SK-N-SH (cell line): Measurements from ENCODE around the gene S100A7. TPM values are rescaled to one million over a fixed set of nuclear protein-coding genes. Genes with fewer than 3 reads are reported as not detected.

Source experiments
- CTCF ChIA-PET: fragments of 300-600, 350-600 bp; formaldehyde crosslinking; extraction: SDS; loops from one replicate; lab custom pipeline; 2021; lab: Yijun Ruan, JAX
- POLR2A ChIA-PET: fragments of 350-600 bp; sonication (Branson Sonifier 250); formaldehyde crosslinking; extraction: SDS; loops from one replicate; lab custom pipeline; 2020; ENCODE audit warnings: antibody characterized with exemption, inconsistent platforms; lab: Yijun Ruan, JAX
- DNase-seq: peaks from one replicate; pipeline ENCODE4 v3.0.0; 2012
- H2AFZ ChIP-seq: fragments of 200-600 bp; sonication (generic); 2 replicates; pipeline ENCODE4 v1.8.1; 2016; ENCODE audit warnings: antibody characterized with exemption, mild to moderate bottlenecking, low read depth
- H3F3A ChIP-seq: fragments of 200-600 bp; sonication (generic); replicated peaks from 2 replicates; pipeline ENCODE3; 2016; ENCODE audit warnings: antibody characterized with exemption, mild to moderate bottlenecking; ENCODE audit not compliant: insufficient read depth
- H3K27ac ChIP-seq, 2 experiments: fragments of 200-500 bp in 1 of 2; fragments of 200-600 bp in 1 of 2; sonication (Bioruptor generic) in 1 of 2; sonication (generic), shearing (Covaris generic) in 1 of 2; 2 replicates each; pipeline versions ENCODE4 v1.5.1 to v1.6.1; 2014 to 2016; ENCODE audit warnings: low read depth in 2 of 2, inconsistent platforms in 1 of 2, low read length in 1 of 2, mild to moderate bottlenecking in 1 of 2, mixed read lengths in 1 of 2
- H3K27me3 ChIP-seq: fragments of 200-600 bp; sonication (generic), shearing (Covaris generic); 2 replicates; pipeline ENCODE4 v1.6.1; 2016; ENCODE audit warnings: mixed run types; ENCODE audit not compliant: insufficient read depth
- H3K36me3 ChIP-seq, 2 experiments: fragments of 200-500 bp in 1 of 2; fragments of 200-600 bp in 1 of 2; sonication (Bioruptor generic) in 1 of 2; sonication (generic) in 1 of 2; replicated peaks in 1 of 2; 2 replicates each; pipeline versions ENCODE3 to v1.5.1; 2014 to 2016; ENCODE audit warnings: low read length in 1 of 2, mild to moderate bottlenecking in 1 of 2; ENCODE audit not compliant: insufficient read depth in 2 of 2, control insufficient read depth in 1 of 2
- H3K4me1 ChIP-seq, 2 experiments: fragments of 200-500 bp in 1 of 2; fragments of 200-600 bp in 1 of 2; sonication (Bioruptor generic) in 1 of 2; sonication (generic), shearing (Covaris generic) in 1 of 2; 2 replicates each; pipeline versions ENCODE4 v1.5.1 to v1.6.1; 2014 to 2016; ENCODE audit warnings: low read depth in 1 of 2, low read length in 1 of 2, mixed run types in 1 of 2; ENCODE audit not compliant: insufficient read depth in 2 of 2, control insufficient read depth in 1 of 2
- H3K4me2 ChIP-seq: fragments of 200-600 bp; sonication (generic), shearing (Covaris generic); 2 replicates; pipeline ENCODE4 v1.6.1; 2017; ENCODE audit warnings: mixed run types
- H3K4me3 ChIP-seq, 2 experiments: fragments of 200-500 bp in 1 of 2; fragments of 200-600 bp in 1 of 2; sonication (Bioruptor generic) in 1 of 2; sonication (generic), shearing (Covaris generic) in 1 of 2; 2 replicates each; pipeline versions ENCODE4 v1.5.1 to v1.8.1; 2014 to 2016; ENCODE audit warnings: low read depth in 2 of 2, inconsistent platforms in 1 of 2, low read length in 1 of 2, mild to moderate bottlenecking in 1 of 2, mixed read lengths in 1 of 2, moderate library complexity in 1 of 2
- H3K79me2 ChIP-seq: fragments of 200-600 bp; sonication (generic); 2 replicates; pipeline ENCODE4 v1.8.1; 2017; ENCODE audit warnings: mild to moderate bottlenecking; ENCODE audit not compliant: insufficient read depth
- H3K9ac ChIP-seq: fragments of 200-600 bp; sonication (generic); 2 replicates; pipeline ENCODE4 v1.6.1; 2017; ENCODE audit warnings: mixed run types
- H3K9me2 ChIP-seq: fragments of 200-600 bp; sonication (generic); 2 replicates; pipeline ENCODE4 v1.6.1; 2017; ENCODE audit warnings: mixed run types
- H3K9me3 ChIP-seq: fragments of 200-600 bp; sonication (generic); 2 replicates; pipeline ENCODE4 v1.6.1; 2017; ENCODE audit warnings: mixed run types, mild to moderate bottlenecking, moderate library complexity
- H4K20me1 ChIP-seq: fragments of 200-600 bp; sonication (generic); 2 replicates; pipeline ENCODE4 v1.6.1; 2017; ENCODE audit warnings: mild to moderate bottlenecking, mixed run types; ENCODE audit not compliant: insufficient read depth
- FOSL2 ChIP-seq: IDR thresholded peaks from 2 replicates; pipeline ENCODE4 v1.4.0; 2012; ENCODE audit warnings: low read depth, mild to moderate bottlenecking, moderate library complexity, borderline replicate concordance
- FOXM1 ChIP-seq: IDR thresholded peaks from 2 replicates; pipeline ENCODE4 v1.4.0; 2012; ENCODE audit warnings: low read depth, mild to moderate bottlenecking
- GABPA ChIP-seq: IDR thresholded peaks from 2 replicates; pipeline ENCODE4 v1.4.0; 2012; ENCODE audit warnings: low read depth, mild to moderate bottlenecking
- GATA2 ChIP-seq: sonication (generic); formaldehyde crosslinking; IDR thresholded peaks from 2 replicates; pipeline ENCODE4 v1.5.0; 2020; ENCODE audit warnings: mild to moderate bottlenecking, missing genetic modification reagents
- JUND ChIP-seq: IDR thresholded peaks from 2 replicates; pipeline ENCODE4 v1.4.0; 2012
- MEF2A ChIP-seq: IDR thresholded peaks from 2 replicates; pipeline ENCODE4 v1.4.0; 2012; ENCODE audit warnings: low read depth, borderline replicate concordance
- RAD21 ChIP-seq: IDR thresholded peaks from 2 replicates; pipeline ENCODE4 v1.6.1; 2012; ENCODE audit warnings: mild to moderate bottlenecking, low read length
- RCOR1 ChIP-seq: fragments of 150-350 bp; IDR thresholded peaks from 2 replicates; pipeline ENCODE4 v1.6.1; 2017; ENCODE audit warnings: antibody characterized with exemption, low read length
- SMC3 ChIP-seq: IDR thresholded peaks from 2 replicates; pipeline ENCODE4 v1.6.1; 2012; ENCODE audit warnings: low read depth, low read length, improper control_type of control experiment
- TCF12 ChIP-seq: IDR thresholded peaks from 2 replicates; pipeline ENCODE4 v1.4.0; 2012
- TEAD4 ChIP-seq: IDR thresholded peaks from 2 replicates; pipeline ENCODE4 v1.4.0; 2012; ENCODE audit warnings: mild to moderate bottlenecking, borderline replicate concordance; ENCODE audit not compliant: insufficient read depth
- WGBS: methylation state at CpG from one replicate; pipeline ENCODE4 v1.1.6; 2017; ENCODE audit warnings: low lambda C conversion rate; 5-methylcytosine and 5-hydroxymethylcytosine counted together
- polyA plus RNA-seq, 3 experiments: library from polyadenylated mRNA; depleted of rRNA; stranded (reverse); fragments of >200 nt; gene quantifications; 2 replicates each; pipeline ENCODE4 v1.2.3, GENCODE V29; 2012
- TF ChIP-seq, protein P1 (sequence below): IDR thresholded peaks from 2 replicates; pipeline ENCODE4; 2012
- TF ChIP-seq, protein P2 (sequence below): IDR thresholded peaks from 2 replicates; pipeline ENCODE4 v1.6.1; 2012; ENCODE audit warnings: mild to moderate bottlenecking, low read depth, low read length, moderate library complexity
- TF ChIP-seq, protein P3 (sequence below): IDR thresholded peaks from 2 replicates; pipeline ENCODE4 v1.4.0; 2012; ENCODE audit warnings: low read depth, borderline replicate concordance
- TF ChIP-seq, protein P4 (sequence below): IDR thresholded peaks from 2 replicates; pipeline ENCODE4 v1.4.0; 2012; ENCODE audit warnings: low read depth, borderline replicate concordance

The S100A7 gene
- polyA plus RNA-seq, 1 of the 3 experiments (the other 2 are of a cell fraction): not detected

DNA sequence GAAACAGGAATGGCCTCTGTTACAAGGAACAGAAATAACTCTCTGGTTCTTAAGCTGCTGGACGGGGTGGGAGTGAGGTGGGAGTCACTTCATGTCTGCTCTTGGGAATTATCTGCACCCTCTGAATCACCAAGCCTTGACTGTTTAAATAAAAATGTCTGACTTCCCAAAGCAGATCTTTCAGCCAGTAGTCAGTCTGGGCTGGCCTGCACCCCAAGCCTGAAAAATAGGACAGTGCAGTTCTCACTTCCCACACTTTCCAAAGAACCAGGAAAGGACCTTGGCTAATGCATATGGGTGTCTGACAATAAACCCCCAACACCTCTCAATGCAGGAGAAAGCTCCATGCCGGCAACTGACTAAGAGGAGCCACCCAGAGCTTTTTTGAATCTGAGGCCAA lies 796 bp downstream of the S100A7 start:
- no peak for TF ChIP-seq SMC3
- TF ChIP-seq FOSL2: no peak
- TF ChIP-seq GATA2 (CRISPR knock-in tag): no peak
- TF ChIP-seq TEAD4: no peak
- no peak for TF ChIP-seq RAD21
- TF ChIP-seq, protein P1, sequence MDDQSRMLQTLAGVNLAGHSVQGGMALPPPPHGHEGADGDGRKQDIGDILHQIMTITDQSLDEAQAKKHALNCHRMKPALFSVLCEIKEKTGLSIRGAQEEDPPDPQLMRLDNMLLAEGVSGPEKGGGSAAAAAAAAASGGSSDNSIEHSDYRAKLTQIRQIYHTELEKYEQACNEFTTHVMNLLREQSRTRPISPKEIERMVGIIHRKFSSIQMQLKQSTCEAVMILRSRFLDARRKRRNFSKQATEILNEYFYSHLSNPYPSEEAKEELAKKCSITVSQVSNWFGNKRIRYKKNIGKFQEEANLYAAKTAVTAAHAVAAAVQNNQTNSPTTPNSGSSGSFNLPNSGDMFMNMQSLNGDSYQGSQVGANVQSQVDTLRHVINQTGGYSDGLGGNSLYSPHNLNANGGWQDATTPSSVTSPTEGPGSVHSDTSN: no peak
- TF ChIP-seq, protein P2, sequence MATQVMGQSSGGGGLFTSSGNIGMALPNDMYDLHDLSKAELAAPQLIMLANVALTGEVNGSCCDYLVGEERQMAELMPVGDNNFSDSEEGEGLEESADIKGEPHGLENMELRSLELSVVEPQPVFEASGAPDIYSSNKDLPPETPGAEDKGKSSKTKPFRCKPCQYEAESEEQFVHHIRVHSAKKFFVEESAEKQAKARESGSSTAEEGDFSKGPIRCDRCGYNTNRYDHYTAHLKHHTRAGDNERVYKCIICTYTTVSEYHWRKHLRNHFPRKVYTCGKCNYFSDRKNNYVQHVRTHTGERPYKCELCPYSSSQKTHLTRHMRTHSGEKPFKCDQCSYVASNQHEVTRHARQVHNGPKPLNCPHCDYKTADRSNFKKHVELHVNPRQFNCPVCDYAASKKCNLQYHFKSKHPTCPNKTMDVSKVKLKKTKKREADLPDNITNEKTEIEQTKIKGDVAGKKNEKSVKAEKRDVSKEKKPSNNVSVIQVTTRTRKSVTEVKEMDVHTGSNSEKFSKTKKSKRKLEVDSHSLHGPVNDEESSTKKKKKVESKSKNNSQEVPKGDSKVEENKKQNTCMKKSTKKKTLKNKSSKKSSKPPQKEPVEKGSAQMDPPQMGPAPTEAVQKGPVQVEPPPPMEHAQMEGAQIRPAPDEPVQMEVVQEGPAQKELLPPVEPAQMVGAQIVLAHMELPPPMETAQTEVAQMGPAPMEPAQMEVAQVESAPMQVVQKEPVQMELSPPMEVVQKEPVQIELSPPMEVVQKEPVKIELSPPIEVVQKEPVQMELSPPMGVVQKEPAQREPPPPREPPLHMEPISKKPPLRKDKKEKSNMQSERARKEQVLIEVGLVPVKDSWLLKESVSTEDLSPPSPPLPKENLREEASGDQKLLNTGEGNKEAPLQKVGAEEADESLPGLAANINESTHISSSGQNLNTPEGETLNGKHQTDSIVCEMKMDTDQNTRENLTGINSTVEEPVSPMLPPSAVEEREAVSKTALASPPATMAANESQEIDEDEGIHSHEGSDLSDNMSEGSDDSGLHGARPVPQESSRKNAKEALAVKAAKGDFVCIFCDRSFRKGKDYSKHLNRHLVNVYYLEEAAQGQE: no peak
- no peak for TF ChIP-seq RCOR1
- no peak for TF ChIP-seq GABPA
- TF ChIP-seq, protein P3, sequence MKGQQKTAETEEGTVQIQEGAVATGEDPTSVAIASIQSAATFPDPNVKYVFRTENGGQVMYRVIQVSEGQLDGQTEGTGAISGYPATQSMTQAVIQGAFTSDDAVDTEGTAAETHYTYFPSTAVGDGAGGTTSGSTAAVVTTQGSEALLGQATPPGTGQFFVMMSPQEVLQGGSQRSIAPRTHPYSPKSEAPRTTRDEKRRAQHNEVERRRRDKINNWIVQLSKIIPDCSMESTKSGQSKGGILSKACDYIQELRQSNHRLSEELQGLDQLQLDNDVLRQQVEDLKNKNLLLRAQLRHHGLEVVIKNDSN: no peak
- Histone ChIP-seq H3K9ac (no peak overlapping the region), H4K20me1 (no peaks in the 10 kb centered on the region), H3K27ac (no peak overlapping the region), H3K36me3 (no peaks in the 10 kb centered on the region), H3K4me1 (peaks cover 0 to 2% of the 10 kb centered on the region in 2 experiments; a peak in 1 of 4 replicates), H3K9me3 (no peaks in the 10 kb centered on the region), H3K9me2 (no peaks in the 10 kb centered on the region), H3K27me3 (peaks cover 25% of the 10 kb centered on the region; the same call in 1 of the 2 replicates), H3K4me2 (no peak overlapping the region), H3K79me2 (no peaks in the 10 kb centered on the region), H3K4me3 (no peak overlapping the region), H2AFZ (no peak overlapping the region), H3F3A (no peaks in the 10 kb centered on the region)
- ChIA-PET CTCF (interaction anchor here (0.9 to 1.8 kb wide), 2 partner anchors 18 to 35 kb away, joined by 3 to 7 read pairs; no protein-coding TSS in a partner anchor), POLR2A (no interaction called here)
- WGBS: 19% methylated on average over 2 of the region's 2 CpGs
- no peak for DNase-seq

DNA sequence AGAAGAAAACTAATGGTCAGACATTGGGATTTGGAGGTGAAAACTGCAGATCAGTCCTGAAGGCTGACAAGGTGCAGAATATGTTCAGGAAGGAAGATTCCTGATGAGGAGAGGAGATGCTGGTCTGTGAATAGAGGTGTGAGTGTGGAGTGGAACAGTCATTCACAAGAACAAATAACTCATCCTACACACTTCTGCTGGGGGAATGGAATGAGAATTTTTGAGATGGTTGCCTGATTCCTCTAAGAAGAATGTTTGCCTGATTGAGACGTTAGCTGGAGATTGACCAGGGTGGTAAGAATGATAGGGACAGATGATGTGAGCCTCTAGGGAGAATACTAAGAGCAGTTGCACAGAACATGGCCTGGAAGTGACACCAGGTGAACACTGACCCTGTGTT lies 4.1 kb downstream of the S100A7 start:
- no peak overlapping the region for H3K4me2 ChIP-seq
- H3K9me3 ChIP-seq: no peaks in the 10 kb centered on the region
- H3F3A ChIP-seq: no peaks in the 10 kb centered on the region
- CTCF ChIA-PET: interaction anchor here (0.6 to 1.8 kb wide), 4 partner anchors 9 to 104 kb away, joined by 3 to 12 read pairs (median 3); no protein-coding TSS in a partner anchor
- H3K36me3 ChIP-seq: no peaks in the 10 kb centered on the region
- no peak overlapping the region for H3K27ac ChIP-seq
- H3K9me2 ChIP-seq: no peaks in the 10 kb centered on the region
- peaks cover 25% of the 10 kb centered on the region; the same call in 1 of the 2 replicates for H3K27me3 ChIP-seq
- no peak overlapping the region for H2AFZ ChIP-seq
- POLR2A ChIA-PET: no interaction called here
- 0% methylated on average over 1 of the region's 1 CpG for WGBS
- H3K4me3 ChIP-seq: no peak overlapping the region
- no peaks in the 10 kb centered on the region for H4K20me1 ChIP-seq
- no peaks in the 10 kb centered on the region; a peak in 1 of 4 replicates for H3K4me1 ChIP-seq
- H3K79me2 ChIP-seq: no peaks in the 10 kb centered on the region
- no peak overlapping the region for H3K9ac ChIP-seq
- no peak for DNase-seq
- TF ChIP-seq GABPA: no peak
- TF ChIP-seq, protein P1: no peak
- no peak for TF ChIP-seq FOSL2
- no peak for TF ChIP-seq TCF12
- TF ChIP-seq, protein P3: no peak
- no peak for TF ChIP-seq JUND
- no peak for TF ChIP-seq MEF2A
- TF ChIP-seq TEAD4: no peak
- no peak for TF ChIP-seq RCOR1
- no peak for TF ChIP-seq SMC3
- TF ChIP-seq, protein P4, sequence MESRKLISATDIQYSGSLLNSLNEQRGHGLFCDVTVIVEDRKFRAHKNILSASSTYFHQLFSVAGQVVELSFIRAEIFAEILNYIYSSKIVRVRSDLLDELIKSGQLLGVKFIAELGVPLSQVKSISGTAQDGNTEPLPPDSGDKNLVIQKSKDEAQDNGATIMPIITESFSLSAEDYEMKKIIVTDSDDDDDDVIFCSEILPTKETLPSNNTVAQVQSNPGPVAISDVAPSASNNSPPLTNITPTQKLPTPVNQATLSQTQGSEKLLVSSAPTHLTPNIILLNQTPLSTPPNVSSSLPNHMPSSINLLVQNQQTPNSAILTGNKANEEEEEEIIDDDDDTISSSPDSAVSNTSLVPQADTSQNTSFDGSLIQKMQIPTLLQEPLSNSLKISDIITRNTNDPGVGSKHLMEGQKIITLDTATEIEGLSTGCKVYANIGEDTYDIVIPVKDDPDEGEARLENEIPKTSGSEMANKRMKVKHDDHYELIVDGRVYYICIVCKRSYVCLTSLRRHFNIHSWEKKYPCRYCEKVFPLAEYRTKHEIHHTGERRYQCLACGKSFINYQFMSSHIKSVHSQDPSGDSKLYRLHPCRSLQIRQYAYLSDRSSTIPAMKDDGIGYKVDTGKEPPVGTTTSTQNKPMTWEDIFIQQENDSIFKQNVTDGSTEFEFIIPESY: no peak
- TF ChIP-seq FOXM1: no peak
